ENCODE measurements around the gene NME9.

Gene NME9

GRCh38 chr3:138325990-138326389 is 3.7 kb downstream of the NME9 start:
- no peak overlapping the region for H3K4me3 ChIP-seq (ENCODE audit: low read length)
- no peak for TF ChIP-seq CTCF (conservative IDR thresholded peaks at IDR 0.05; ENCODE audit: low read length)
- no peak for DNase-seq (ENCODE audit: low read depth)

- no peak overlapping the region for H3K4me3 ChIP-seq (ENCODE audit: low read length)
- TF ChIP-seq CTCF (conservative IDR thresholded peaks at IDR 0.05; ENCODE audit: low read length), result no peak
- no peak for DNase-seq (ENCODE audit: low read depth)
Measured at GRCh38 chr3:138323971-138324370, 5.7 kb downstream of the NME9 start.

GRCh38 chr3:138317687-138318086 is 12.0 kb downstream of the NME9 start:
- no peak overlapping the region for H3K4me3 ChIP-seq (ENCODE audit: low read length)
- DNase-seq (ENCODE audit: low read depth), result no peak
- no peak for TF ChIP-seq CTCF (conservative IDR thresholded peaks at IDR 0.05; ENCODE audit: low read length)

GRCh38 chr3:138314751-138315150 is 14.9 kb downstream of the NME9 start:
- DNase-seq (ENCODE audit: low read depth), result peak; percentile 31
- no peak overlapping the region for H3K4me3 ChIP-seq (ENCODE audit: low read length)
- TF ChIP-seq CTCF (conservative IDR thresholded peaks at IDR 0.05; ENCODE audit: low read length), result no peak

GRCh38 chr3:138310494-138310893 is 19.2 kb downstream of the NME9 start:
- DNase-seq (ENCODE audit: low read depth), result no peak

GRCh38 chr3:138308783-138309182 is 20.9 kb downstream of the NME9 start:
- no peak for DNase-seq (ENCODE audit: low read depth)
- H3K4me3 ChIP-seq (ENCODE audit: low read length), result no peak overlapping the region
- no peak for TF ChIP-seq CTCF (conservative IDR thresholded peaks at IDR 0.05; ENCODE audit: low read length)

More at GRCh38 chr3:138310494-138310893, 19.2 kb downstream of the NME9 start:
- no peak for TF ChIP-seq CTCF (conservative IDR thresholded peaks at IDR 0.05; ENCODE audit: low read length)
- H3K4me3 ChIP-seq (ENCODE audit: low read length), result no peak overlapping the region

- no peak overlapping the region for H3K4me3 ChIP-seq (ENCODE audit: low read length)
- no peak for TF ChIP-seq CTCF (conservative IDR thresholded peaks at IDR 0.05; ENCODE audit: low read length)
- DNase-seq (ENCODE audit: low read depth), result no peak
Measured at GRCh38 chr3:138307899-138308298, 21.8 kb downstream of the NME9 start.
